Activated T-cell treated with anti-CD3 and anti-CD28 coated beads, Interleukin-2, amount 50 U/mL, for 4 hours (primary cell): ENCODE results near the gene PIAS2. TPM values are rescaled to one million over a fixed set of nuclear protein-coding genes. Genes with fewer than 3 reads are reported as not detected.
"Not testable (repeated sequence)": the region's sequence is repeated elsewhere in the genome, so short reads cannot be mapped to it uniquely, and the experiment has no call there.

ENCODE experiments used
- ATAC-seq, 2 donors: fragments of 200-7000 bp; cut with Tn5 transposase; one replicate each; pipeline ENCODE4 v1.10.0; 2021
- DNase-seq: peaks from one replicate; pipeline ENCODE4 v3.0.0-alpha.2; 2020
- H3K27me3 Mint-ChIP-seq: one replicate; pipeline ENCODE4 v1.8.0; 2021; ENCODE audit warnings: low read depth, mixed read lengths
- H3K36me3 Mint-ChIP-seq: one replicate; pipeline ENCODE4 v1.8.0; 2022; ENCODE audit warnings: mixed read lengths; ENCODE audit not compliant: insufficient read depth
- H3K4me1 Mint-ChIP-seq: one replicate; pipeline ENCODE4 v1.8.0; 2021; ENCODE audit warnings: low read depth, mixed read lengths
- H3K4me3 Mint-ChIP-seq: one replicate; pipeline ENCODE4 v1.8.0; 2021; ENCODE audit warnings: mild to moderate bottlenecking, moderate library complexity, mixed read lengths
- H3K9me3 Mint-ChIP-seq: one replicate; pipeline ENCODE4 v1.8.0; 2021; ENCODE audit warnings: mixed read lengths
- total RNA-seq, 3 donors: library from RNA; stranded (reverse); gene quantifications; one replicate each; pipeline ENCODE4 v1.2.1, GENCODE V29; 2021

Gene PIAS2, protein sequence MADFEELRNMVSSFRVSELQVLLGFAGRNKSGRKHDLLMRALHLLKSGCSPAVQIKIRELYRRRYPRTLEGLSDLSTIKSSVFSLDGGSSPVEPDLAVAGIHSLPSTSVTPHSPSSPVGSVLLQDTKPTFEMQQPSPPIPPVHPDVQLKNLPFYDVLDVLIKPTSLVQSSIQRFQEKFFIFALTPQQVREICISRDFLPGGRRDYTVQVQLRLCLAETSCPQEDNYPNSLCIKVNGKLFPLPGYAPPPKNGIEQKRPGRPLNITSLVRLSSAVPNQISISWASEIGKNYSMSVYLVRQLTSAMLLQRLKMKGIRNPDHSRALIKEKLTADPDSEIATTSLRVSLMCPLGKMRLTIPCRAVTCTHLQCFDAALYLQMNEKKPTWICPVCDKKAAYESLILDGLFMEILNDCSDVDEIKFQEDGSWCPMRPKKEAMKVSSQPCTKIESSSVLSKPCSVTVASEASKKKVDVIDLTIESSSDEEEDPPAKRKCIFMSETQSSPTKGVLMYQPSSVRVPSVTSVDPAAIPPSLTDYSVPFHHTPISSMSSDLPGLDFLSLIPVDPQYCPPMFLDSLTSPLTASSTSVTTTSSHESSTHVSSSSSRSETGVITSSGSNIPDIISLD
- total RNA-seq = 10 to 100 TPM; 20.1 to 22.6 (median 21.0) TPM

DNA sequence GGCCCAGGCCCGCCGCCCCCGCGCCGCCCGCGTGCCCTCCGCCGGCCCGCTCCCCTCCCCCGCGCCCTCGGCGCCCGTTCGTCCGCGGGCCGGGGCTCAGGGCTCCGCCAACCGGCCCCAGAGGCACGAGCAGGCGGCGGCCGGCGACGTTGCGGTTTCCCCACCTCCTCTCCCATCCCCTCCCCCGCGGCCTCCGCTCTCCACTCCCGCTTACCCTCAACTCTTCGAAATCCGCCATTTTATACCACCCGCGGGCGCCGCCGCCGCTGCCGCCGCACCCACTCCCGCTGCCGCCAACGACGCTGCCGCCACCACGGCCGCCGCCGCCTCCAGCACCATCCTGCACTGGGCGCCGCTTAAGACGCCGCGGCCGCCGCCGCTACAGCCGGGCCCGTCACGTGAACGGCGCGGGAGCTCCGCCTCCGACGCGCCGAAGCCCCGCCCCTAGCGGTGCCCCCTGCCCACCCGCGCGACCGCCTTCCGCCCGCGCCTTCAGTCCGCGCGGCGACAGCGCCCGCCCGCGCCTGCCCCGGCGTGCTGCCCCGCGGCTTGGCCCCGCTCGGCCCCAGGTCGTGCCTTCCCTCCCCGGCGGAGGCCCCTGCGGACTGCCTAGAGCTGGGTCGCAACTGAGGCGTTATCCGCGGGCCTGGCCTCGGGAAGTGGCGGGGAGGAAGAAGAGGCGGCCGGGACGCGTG lies at the start of gene PIAS2, which contains the start of gene KATNAL2:
PIAS2 (minus strand) TSS at position 400 of the 695 bp plus-strand sequence; CDS start at position 238, 162 bp downstream.
KATNAL2 (plus strand) TSS at position 495 of the 695 bp plus-strand sequence. CDS start 29,271 bp downstream, outside the sequence.
- no peaks in the 10 kb centered on the region for H3K27me3 Mint-ChIP-seq
- DNase-seq (peak; percentile 69), ATAC-seq (peak; percentile 89)
- no peaks in the 10 kb centered on the region for H3K36me3 Mint-ChIP-seq
- H3K4me1 Mint-ChIP-seq = peaks cover 43% of the 10 kb centered on the region
- H3K9me3 Mint-ChIP-seq = no peaks in the 10 kb centered on the region
- H3K4me3 Mint-ChIP-seq = peak within 1 kb of the TSS; percentile 86

DNA sequence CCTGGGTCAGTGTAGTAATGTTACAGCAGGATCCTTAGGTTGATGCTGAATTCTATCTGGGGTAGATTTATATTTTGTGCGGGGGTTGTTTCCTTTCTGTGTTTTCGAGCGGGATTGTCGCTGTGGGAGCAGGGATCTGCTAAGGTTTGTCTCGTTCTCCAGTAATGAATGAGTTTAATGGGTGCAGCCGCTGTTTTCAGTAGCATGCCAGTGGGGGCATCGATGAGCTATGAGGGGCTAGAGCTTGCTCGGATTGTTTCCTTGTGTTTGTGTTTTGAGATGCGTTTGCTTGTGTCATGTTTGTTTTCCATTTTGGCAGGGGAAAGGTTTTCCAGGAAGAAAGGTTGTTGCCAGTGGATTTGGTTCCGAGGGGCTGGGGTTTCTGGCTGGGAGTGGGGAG lies 49.0 kb upstream of the PIAS2 start:
- H3K9me3 Mint-ChIP-seq, H3K4me1 Mint-ChIP-seq, ATAC-seq, H3K36me3 Mint-ChIP-seq, H3K4me3 Mint-ChIP-seq, DNase-seq, H3K27me3 Mint-ChIP-seq: not testable (repeated sequence)

DNA sequence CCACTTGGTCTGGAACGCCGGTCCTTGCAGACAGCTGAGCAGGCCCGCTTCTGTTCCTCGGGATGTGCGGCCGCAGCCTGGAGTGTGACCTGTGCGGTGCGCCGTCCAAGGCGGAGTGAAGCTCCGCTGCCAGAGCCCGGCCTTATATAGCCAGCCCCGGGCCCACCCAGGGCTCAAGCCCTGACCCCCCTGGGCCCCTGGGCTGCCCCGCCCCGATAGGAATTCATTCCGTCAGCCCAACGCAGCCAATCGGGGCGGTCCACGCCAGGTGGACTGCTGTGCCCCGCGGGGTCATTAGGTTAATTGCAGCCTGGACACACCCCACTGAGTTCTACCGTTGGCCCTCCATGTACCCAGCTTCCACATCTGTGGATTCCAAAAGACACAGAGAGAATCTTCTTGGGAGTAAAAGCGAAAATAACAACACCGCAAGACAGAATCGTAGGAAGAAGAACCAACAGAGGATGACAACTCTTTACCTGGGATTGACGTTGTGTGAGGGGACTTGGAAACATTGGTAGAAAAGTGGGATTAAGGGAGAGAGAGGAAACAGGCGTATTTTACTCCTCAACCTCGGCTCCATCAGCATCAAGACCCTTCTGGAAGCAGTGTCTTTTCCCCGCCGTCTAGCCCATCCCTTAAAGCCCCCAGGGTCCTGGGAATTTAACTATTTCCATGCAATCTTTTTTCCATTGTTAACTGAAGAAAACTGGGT lies 47.4 kb upstream of the PIAS2 start:
- H3K9me3 Mint-ChIP-seq, H3K27me3 Mint-ChIP-seq, DNase-seq, H3K4me3 Mint-ChIP-seq, H3K4me1 Mint-ChIP-seq, ATAC-seq, H3K36me3 Mint-ChIP-seq: not testable (repeated sequence)

DNA sequence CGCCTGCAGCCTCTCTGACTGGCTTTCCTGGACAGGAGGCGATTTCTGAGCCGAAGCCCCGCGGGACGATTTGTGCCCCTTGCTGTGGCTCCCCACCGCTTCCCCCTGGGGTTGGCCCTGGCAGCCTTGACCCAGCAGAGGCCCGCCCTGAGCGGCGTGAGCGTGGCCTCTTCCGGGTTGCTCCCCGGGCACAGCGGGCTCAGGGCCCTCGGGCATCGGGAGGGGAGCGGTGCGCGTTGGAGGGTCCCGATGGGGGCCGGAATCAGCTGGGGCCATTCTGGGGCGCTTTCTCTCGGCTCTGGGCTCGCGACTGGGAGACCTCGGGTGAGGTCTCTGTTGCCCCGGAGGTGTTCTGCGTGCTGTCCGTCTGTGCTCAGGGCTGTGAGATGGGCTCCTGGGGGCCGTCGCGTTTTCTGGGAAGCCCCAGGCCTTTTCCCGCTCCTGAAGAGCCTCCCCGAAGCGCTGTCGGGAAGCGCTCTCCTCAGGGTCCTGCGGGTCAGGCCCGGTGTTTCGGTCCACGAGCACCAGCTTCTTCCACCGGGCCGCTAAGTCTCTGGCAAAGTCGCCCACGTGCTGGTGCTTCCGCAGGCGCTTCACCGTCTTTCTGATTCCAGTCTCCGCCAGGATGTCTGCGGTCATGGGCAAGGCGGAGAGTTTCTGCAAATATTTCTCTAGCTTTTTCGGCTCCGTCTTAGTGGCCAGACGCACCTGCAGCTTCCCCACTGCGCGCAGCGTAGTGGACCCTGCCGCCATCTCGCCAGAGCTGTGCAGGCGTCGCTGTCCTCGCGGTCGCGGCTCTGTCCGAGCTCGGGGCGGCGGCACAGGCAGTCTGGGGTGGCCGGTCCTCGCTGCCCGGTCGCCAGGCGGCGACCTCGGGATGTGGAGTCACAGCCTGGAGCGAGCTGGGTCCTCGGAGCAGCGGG lies 46.6 kb upstream of the PIAS2 start:
- not testable (repeated sequence) for ATAC-seq, H3K4me1 Mint-ChIP-seq, H3K4me3 Mint-ChIP-seq, H3K9me3 Mint-ChIP-seq, DNase-seq, H3K36me3 Mint-ChIP-seq, H3K27me3 Mint-ChIP-seq

DNA sequence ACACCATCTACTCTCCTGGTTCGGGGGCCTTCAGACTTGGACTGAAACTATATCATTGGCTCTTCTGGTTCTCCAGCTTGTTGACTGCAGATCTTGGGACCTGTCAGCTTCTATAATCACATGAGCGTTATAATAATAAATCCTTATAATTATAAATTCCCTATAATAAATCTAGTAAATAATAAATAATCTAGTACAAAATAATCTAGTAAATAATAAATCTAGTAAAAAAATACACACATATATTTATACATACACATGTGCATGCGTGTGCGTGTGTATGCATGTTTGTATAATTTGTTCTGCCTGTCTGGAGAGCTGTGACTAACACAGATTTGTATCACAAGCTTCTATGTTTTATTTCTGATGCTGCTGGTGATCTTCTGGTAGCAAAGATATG lies 40.9 kb upstream of the PIAS2 start:
- DNase-seq = no peak
- Mint-ChIP-seq H3K4me3 (no peak overlapping the region), H3K27me3 (no peaks in the 10 kb centered on the region), H3K4me1 (no peaks in the 10 kb centered on the region), H3K36me3 (no peaks in the 10 kb centered on the region), H3K9me3 (peaks cover 5% of the 10 kb centered on the region)
- ATAC-seq = no peak

DNA sequence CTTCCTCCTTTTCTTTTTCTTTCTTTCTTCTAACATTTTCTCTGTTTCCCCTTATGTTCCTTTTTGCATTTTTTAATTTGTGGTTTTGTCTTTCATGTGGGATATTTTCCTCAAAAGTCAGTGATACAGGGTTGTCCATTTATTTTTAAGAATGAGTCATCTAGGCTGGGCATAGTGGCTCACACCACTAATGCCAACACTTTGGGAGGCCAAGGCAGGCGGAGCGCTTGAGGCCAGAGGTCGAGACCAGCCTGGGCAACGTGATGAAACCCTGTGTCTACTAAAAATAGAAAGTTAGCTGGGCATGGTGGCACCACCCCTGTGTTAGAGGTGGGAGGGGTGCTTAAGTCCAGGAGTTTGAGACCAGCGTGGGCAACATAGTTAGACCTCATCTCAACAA lies 35.9 kb upstream of the PIAS2 start:
- no peaks in the 10 kb centered on the region for H3K4me1 Mint-ChIP-seq
- peaks cover 14% of the 10 kb centered on the region for H3K27me3 Mint-ChIP-seq
- ATAC-seq (no peak), DNase-seq (no peak)
- no peaks in the 10 kb centered on the region for H3K36me3 Mint-ChIP-seq
- H3K4me3 Mint-ChIP-seq = no peak overlapping the region
- no peaks in the 10 kb centered on the region for H3K9me3 Mint-ChIP-seq

DNA sequence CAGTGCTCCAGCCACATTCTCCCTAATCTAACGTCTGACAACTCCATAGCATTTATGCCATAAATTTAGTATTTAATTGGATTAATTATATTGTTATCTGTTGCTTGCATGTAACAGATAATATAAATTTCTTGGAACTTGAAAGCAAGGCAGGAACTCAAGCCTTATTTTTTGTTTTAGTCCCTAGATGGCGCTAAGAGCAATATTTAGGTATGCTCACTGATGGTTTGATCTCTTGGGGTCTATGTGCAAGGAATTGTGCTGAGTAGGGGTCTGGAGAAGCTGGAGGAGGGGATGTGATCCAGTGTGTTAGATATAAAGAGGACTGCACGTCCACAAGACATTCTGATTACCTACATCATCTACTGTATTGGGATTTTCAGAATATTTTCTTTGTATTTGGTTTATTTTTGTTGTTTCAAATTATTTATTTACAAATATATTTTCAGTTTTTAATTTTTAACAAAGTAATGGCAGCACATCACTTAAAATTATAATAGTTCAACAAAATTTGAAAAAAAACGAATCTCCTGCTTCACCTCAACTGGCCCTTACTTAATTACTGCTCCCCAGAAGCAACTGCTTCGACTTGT lies 32.9 kb upstream of the PIAS2 start:
- no peaks in the 10 kb centered on the region for H3K36me3 Mint-ChIP-seq
- H3K4me3 Mint-ChIP-seq = no peak overlapping the region
- DNase-seq = no peak
- no peaks in the 10 kb centered on the region for H3K4me1 Mint-ChIP-seq
- H3K9me3 Mint-ChIP-seq = no peaks in the 10 kb centered on the region
- no peak for ATAC-seq
- H3K27me3 Mint-ChIP-seq = peaks cover 14% of the 10 kb centered on the region

DNA sequence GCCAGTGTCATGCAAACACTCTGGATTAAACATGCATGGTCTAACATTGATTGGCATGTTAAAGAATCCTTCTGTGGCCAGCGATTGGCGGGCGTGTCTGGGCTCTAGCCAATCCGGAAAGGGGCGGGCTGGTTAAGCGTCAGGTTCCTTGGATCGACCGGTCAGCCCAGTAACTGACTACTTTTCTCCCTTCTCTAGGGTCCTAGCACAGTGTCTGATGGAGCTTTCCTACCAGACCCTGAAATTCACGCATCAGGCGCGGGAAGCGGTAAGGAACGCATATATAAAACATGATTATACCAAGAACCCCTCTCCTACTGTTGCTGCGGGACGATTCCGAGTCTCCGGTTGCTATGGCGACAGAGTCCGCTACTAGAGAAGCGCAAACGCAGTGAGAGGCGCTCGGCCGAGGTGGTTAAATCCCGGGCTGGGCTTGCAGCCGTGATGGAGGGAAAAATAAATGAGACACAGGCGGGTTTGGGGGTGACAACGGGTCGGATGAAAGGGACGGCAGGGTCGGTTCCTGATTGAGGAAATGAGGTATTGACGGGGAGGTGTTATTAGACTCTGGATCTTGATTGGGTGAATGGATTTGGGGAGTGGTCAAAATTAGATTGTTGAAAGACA lies 29.5 kb upstream of the PIAS2 start:
- Mint-ChIP-seq H3K4me1 (no peaks in the 10 kb centered on the region), H3K36me3 (no peaks in the 10 kb centered on the region), H3K9me3 (no peaks in the 10 kb centered on the region), H3K27me3 (peaks cover 14% of the 10 kb centered on the region), H3K4me3 (no peak overlapping the region)
- ATAC-seq (peak; percentile 97), DNase-seq (peak; percentile 18)

DNA sequence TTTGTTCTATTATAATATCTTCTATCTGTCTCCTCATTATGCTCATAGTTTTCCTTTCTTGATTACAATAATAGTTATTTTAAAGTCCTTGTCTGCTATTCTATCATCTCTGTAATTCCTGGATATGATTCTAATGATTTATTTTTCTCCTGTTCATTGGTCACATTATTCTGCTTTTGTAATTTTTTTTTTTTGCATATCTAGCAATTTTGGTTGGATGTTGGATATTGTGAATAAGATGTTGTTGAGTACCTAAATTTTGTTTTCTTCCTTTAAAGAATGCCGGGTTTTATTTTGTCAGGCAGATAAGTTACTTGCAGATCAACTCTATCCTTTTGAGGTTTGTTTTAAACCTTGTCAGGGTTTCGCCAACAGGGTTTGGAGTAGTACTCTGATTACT lies 25.3 kb upstream of the PIAS2 start:
- no peak for ATAC-seq
- no peak for DNase-seq
- H3K36me3 Mint-ChIP-seq = no peaks in the 10 kb centered on the region
- no peak overlapping the region for H3K4me3 Mint-ChIP-seq
- H3K27me3 Mint-ChIP-seq = no peaks in the 10 kb centered on the region
- H3K4me1 Mint-ChIP-seq = no peaks in the 10 kb centered on the region
- no peaks in the 10 kb centered on the region for H3K9me3 Mint-ChIP-seq

DNA sequence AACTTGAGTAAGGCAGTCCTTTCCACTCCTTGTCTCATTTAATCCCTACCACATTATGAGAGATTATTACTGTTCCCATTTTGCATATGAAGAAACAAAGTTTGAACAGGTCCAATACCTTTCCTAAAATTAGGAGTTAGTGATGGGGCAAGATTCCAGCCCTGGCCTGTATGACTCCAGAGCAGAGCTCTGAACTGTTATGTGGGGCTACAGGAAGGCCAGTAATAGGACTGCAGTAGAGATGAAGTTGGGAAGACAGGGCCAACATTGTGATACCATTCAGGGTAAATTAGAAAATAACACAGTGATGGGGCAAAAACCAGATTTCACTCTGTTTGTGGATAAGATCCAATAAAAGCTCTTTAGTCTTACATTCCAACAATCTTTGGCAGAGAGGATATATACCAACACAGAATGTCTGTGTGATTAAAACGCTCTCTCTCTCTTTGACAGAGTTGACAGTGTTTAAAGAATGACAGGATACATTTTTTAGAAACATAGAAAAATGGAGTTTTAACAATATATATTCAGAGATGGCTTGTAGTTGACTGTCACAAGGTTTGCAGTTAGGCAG lies 22.8 kb upstream of the PIAS2 start:
- DNase-seq (no peak), ATAC-seq (no peak)
- Mint-ChIP-seq H3K4me1 (peaks cover 1% of the 10 kb centered on the region), H3K27me3 (no peaks in the 10 kb centered on the region), H3K36me3 (no peaks in the 10 kb centered on the region), H3K4me3 (no peak overlapping the region), H3K9me3 (no peaks in the 10 kb centered on the region)

DNA sequence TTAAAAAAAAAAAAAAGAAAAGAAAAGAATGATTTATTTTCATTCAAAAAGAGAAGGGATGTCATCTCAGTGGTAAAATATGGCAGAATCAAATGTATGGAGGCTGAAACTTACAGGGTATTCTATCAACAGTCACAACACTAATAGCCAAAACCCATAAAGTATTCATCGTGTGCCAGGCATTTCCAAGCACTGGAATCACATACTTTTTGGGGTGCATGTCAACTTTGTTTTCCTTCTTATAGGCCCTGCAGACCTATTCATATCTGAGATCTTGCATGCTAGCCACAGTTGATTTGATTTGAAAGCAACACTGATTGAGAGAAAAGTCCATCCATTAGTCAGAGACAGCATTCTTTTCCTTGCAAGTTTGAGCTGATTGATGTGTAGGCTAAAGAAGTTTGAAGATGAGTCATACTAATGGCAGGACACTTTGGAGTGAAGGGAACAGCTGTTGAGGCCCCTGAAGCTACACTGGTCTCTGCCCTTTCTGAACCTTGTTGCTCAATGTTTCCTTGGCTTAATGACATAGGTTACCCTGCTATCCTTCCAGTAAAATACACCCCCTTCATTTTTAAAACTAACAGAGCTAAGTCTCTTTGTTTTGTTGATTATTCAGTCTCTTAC lies 22.1 kb upstream of the PIAS2 start:
- Mint-ChIP-seq H3K27me3 (no peaks in the 10 kb centered on the region), H3K4me1 (peaks cover 2% of the 10 kb centered on the region), H3K36me3 (no peaks in the 10 kb centered on the region), H3K4me3 (no peak overlapping the region), H3K9me3 (no peaks in the 10 kb centered on the region)
- no peak for DNase-seq
- no peak for ATAC-seq

DNA sequence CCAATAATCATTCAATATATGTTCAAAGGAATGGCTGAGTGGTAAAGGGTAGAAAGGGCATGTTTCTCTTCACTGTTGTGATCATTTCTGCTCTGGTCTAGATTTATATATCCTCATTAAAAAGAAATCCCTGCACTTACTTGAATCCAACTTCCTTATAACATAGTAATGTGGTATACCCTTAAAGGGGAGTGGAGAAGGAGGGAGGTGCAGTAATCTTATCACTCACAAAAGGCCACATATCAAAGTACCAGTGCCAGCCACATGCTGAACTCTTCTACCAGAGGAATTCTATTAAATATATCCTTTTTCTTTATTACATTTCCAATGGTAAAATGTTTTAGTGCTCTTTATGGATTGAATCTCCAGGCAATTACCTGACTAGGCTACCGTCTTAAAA lies 3.3 kb upstream of the PIAS2 start:
- peaks cover 20% of the 10 kb centered on the region for H3K4me1 Mint-ChIP-seq
- H3K27me3 Mint-ChIP-seq = no peaks in the 10 kb centered on the region
- H3K9me3 Mint-ChIP-seq = peaks cover 3% of the 10 kb centered on the region
- no peak overlapping the region for H3K4me3 Mint-ChIP-seq
- no peak for DNase-seq
- ATAC-seq = no peak
- no peaks in the 10 kb centered on the region for H3K36me3 Mint-ChIP-seq
